Lower lobe of right lung (tissue), 2 donors: ENCODE data around the gene ALPI. TPM values are rescaled to one million over a fixed set of nuclear protein-coding genes. Genes with fewer than 3 reads are reported as not detected.
A peak's percentile ranks its signal among the peaks of the same experiment; 100 is the strongest.
"Not testable (repeated sequence)": the region's sequence is repeated elsewhere in the genome, so short reads cannot be mapped to it uniquely, and the experiment has no call there.

ENCODE experiments used
- ATAC-seq, 2 donors: fragments of 200-7000 bp; cut with Tn5 transposase; one replicate each; pipeline ENCODE4 v1.9.1; 2020 to 2022; ENCODE audit warnings: mild to moderate bottlenecking in 2 of 2, moderate library complexity in 2 of 2
- DNase-seq: peaks from one replicate; pipeline ENCODE4 v3.0.0-alpha.2; 2020
- H3K27ac ChIP-seq: fragments of 200-600 bp; one replicate; pipeline ENCODE4 v1.8.0; 2022
- H3K27me3 ChIP-seq: fragments of 200-600 bp; one replicate; pipeline ENCODE4 v1.8.0; 2022; ENCODE audit warnings: low read depth
- H3K36me3 ChIP-seq: fragments of 200-600 bp; one replicate; pipeline ENCODE4 v1.8.0; 2022; ENCODE audit warnings: mild to moderate bottlenecking
- H3K4me1 ChIP-seq: fragments of 200-600 bp; one replicate; pipeline ENCODE4 v1.8.0; 2022
- H3K4me3 ChIP-seq: fragments of 200-600 bp; one replicate; pipeline ENCODE4 v1.8.0; 2022; ENCODE audit warnings: mild to moderate bottlenecking
- H3K9me3 ChIP-seq: fragments of 200-600 bp; one replicate; pipeline ENCODE4 v1.8.0; 2022
- intact Hi-C: fragments of 100-400 bp; cut with DNase I; formaldehyde crosslinking; loops from one replicate; pipeline ENCODE4 v1.11.0; 2022
- total RNA-seq: library from RNA; stranded (reverse); fragmentation: NEBNext Ultra II Directional; extraction: Animal tissue kit (Norgen Biotek cat#: 25700); gene quantifications from one replicate; pipeline ENCODE4 v1.2.1, GENCODE V29; 2021
- TF ChIP-seq, protein P1 (sequence below): fragments of 200-600 bp; IDR thresholded peaks from one replicate; pipeline ENCODE4 v1.8.0; 2022; ENCODE audit warnings: antibody characterized with exemption, mild to moderate bottlenecking
- donor health status: DM: no; HTN: yes; CAD: no; lungs with severe emphysema.

ALPI gene
- total RNA-seq, 1 donor from 2014 or later = not detected

GRCh38 chr2:232446266-232446777 lies 9.6 kb upstream of the ALPI start:
- intact Hi-C loops, DNase-seq, H3K27me3 ChIP-seq, H3K9me3 ChIP-seq, H3K4me1 ChIP-seq, H3K27ac ChIP-seq, H3K36me3 ChIP-seq, H3K4me3 ChIP-seq: not testable (repeated sequence)
- ATAC-seq = peak; percentile 29 to 36
- TF ChIP-seq, protein P1, sequence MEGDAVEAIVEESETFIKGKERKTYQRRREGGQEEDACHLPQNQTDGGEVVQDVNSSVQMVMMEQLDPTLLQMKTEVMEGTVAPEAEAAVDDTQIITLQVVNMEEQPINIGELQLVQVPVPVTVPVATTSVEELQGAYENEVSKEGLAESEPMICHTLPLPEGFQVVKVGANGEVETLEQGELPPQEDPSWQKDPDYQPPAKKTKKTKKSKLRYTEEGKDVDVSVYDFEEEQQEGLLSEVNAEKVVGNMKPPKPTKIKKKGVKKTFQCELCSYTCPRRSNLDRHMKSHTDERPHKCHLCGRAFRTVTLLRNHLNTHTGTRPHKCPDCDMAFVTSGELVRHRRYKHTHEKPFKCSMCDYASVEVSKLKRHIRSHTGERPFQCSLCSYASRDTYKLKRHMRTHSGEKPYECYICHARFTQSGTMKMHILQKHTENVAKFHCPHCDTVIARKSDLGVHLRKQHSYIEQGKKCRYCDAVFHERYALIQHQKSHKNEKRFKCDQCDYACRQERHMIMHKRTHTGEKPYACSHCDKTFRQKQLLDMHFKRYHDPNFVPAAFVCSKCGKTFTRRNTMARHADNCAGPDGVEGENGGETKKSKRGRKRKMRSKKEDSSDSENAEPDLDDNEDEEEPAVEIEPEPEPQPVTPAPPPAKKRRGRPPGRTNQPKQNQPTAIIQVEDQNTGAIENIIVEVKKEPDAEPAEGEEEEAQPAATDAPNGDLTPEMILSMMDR = peak; percentile 43

DNA sequence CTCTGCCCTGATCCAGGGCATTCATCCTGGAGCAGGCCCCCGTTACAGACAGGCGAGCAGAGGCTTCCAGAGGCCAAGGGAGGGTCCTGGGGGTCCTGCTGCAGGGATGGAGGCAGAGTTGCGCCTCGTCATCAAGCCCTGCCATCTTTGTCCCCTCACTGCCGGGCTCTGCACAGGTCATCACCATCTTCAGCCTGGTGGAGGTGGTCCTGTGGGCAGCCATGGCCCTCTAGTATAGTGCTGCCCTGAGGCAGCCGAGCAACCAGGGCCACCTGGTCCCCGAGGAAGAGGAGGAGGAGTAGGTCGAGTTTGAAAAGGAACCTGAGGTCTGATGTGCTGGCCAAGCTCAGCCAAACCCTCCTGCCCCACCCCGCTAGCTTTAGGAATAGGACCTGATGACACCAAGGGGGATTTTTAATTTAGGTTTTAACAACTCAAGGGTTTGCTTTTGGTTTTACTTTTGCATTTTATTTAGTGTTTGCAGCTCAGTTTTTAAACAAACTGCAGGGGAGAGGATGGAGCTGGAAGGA lies 8.8 kb upstream of the ALPI start:
- Histone ChIP-seq H3K4me1 (no peaks in the 10 kb centered on the region), H3K4me3 (no peak overlapping the region), H3K27me3 (peaks cover 6% of the 10 kb centered on the region), H3K27ac (no peak overlapping the region), H3K9me3 (no peaks in the 10 kb centered on the region), H3K36me3 (no peaks in the 10 kb centered on the region)
- intact Hi-C loops = no loop called here
- ATAC-seq (no peak), DNase-seq (no peak)
- TF ChIP-seq, protein P1 = no peak

DNA sequence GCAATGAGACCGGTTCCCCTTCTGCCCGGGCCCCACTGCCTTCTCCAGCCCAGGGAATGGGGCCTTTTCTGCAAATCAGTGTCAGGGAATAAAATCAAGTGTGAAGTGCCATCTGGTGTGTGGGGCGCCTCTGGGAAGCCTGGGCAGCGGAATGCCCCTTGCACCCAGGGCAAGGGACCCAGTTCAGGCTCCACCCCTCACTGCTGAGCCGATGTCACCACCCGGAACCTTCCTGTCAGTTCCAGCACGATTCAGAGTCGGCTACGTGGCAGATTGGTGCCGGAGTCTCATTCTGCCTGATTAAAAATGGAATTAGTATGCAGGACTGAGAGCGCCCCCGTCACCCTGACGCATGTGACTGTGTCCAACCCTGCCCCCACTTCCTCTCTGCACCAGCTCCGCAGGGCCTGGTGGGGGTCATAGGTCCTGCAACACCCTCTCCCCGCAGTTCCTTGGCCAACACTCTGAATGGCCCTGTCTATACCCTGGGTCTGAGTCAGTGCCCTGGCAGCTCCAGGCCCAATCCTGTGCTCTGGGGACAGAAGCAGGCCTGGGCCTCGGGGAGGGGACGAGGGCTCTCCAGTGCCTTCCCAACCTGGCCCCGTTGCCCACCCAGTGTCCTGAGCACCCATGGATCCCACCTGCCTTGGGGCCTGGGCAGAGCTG lies 8.2 kb upstream of the ALPI start:
- DNase-seq (no peak), ATAC-seq (no peak)
- intact Hi-C loops = no loop called here
- TF ChIP-seq, protein P1 = no peak
- Histone ChIP-seq H3K4me1 (no peaks in the 10 kb centered on the region), H3K27ac (no peak overlapping the region), H3K9me3 (no peaks in the 10 kb centered on the region), H3K36me3 (no peaks in the 10 kb centered on the region), H3K27me3 (peaks cover 6% of the 10 kb centered on the region), H3K4me3 (no peak overlapping the region)

GRCh38 chr2:232448304-232448690 lies 7.7 kb upstream of the ALPI start:
- DNase-seq (no peak), ATAC-seq (no peak)
- Histone ChIP-seq H3K9me3 (no peaks in the 10 kb centered on the region), H3K27ac (no peak overlapping the region), H3K4me1 (no peaks in the 10 kb centered on the region), H3K4me3 (no peak overlapping the region), H3K27me3 (peaks cover 6% of the 10 kb centered on the region), H3K36me3 (no peaks in the 10 kb centered on the region)
- TF ChIP-seq, protein P1 = no peak
- intact Hi-C loops = no loop called here

GRCh38 chr2:232449964-232450363 lies 6.0 kb upstream of the ALPI start:
- no peak overlapping the region for H3K27ac ChIP-seq
- no peaks in the 10 kb centered on the region for H3K9me3 ChIP-seq
- DNase-seq = peak; percentile 16
- H3K4me1 ChIP-seq = no peaks in the 10 kb centered on the region
- H3K27me3 ChIP-seq = no peaks in the 10 kb centered on the region
- ATAC-seq = no peak
- H3K36me3 ChIP-seq = no peaks in the 10 kb centered on the region
- TF ChIP-seq, protein P1 = no peak
- no peak overlapping the region for H3K4me3 ChIP-seq
- intact Hi-C loops = no loop called here

DNA sequence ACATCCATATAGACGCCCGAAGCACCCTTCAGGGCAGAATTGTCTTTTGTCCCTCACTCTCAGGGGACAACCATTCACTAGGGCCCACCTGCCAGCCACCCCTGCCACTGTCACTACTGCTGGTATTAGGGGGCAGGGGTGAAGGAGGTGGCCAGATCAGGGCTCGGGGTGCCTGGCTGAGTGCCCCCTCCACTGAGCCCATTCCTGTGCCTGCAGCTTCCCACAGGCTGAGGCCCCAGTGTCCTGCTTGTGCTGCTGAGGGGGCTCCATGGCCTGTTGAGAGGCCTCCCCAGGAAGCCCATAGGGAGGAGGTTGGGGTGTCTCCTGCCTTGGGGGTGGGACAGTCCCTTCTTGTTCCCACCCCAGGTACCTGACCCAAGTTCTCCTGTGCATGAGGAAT lies 4.3 kb upstream of the ALPI start:
- ATAC-seq, H3K36me3 ChIP-seq, H3K4me1 ChIP-seq, H3K4me3 ChIP-seq, H3K27ac ChIP-seq, H3K27me3 ChIP-seq, H3K9me3 ChIP-seq, intact Hi-C loops: not testable (repeated sequence)
- DNase-seq = peak; percentile 14
